ENCODE data around the gene PPIE. TPM values are rescaled to one million over a fixed set of nuclear protein-coding genes. Genes with fewer than 3 reads are reported as not detected.

PPIE gene
- total RNA-seq, 1 experiment from 2014 or later = 36.3 TPM

DNA sequence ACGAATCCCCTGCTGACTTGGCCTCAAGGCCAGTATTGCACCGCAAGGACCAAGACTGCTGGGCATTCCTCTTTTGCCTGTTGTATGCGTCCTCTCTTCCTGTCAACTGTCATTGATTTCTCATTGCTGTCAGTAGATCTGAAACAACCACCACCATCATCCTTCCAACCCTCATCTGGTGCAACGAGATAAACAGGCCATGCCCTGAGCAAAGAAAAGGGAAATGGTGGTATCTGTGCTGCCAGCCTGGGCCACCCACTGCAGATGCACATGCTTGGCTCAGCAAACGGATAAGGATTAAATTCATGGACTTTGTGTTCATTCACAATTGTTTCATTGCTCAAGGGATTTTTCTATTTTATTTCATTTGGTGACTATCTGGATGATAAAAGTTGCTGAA is 18.8 kb downstream of the PPIE start:
- Histone ChIP-seq H3K79me1 (ENCODE audit: insufficient read depth, low read depth, low read length, poor library complexity, severe bottlenecking) (no peaks in the 10 kb centered on the region), H2BK12ac (ENCODE audit: insufficient read length, low read depth, low read length) (no peak overlapping the region), H3K18ac (ENCODE audit: insufficient read length, low read depth, low read length) (no peak overlapping the region), H2AFZ (ENCODE audit: low read length) (no peak overlapping the region), H3K23ac (ENCODE audit: insufficient read length, low read depth, low read length) (no peak overlapping the region), H2AK5ac (ENCODE audit: insufficient read length, low read length) (no peak overlapping the region), H3K4ac (ENCODE audit: low read depth, low read length) (no peak overlapping the region), H3K27ac (ENCODE audit: insufficient read length, low read depth, low read length) (no peak overlapping the region), H2BK120ac (ENCODE audit: low read depth, low read length, poor library complexity, severe bottlenecking) (no peak overlapping the region), H4K20me1 (ENCODE audit: control insufficient read depth, insufficient read depth, insufficient read length) (no peaks in the 10 kb centered on the region), H4K91ac (ENCODE audit: insufficient read length, low read depth, low read length) (no peak overlapping the region), H2BK15ac (ENCODE audit: low read depth, low read length) (no peak overlapping the region), H4K8ac (replicated peaks; ENCODE audit: insufficient read length, low read depth, low read length) (no peak overlapping the region), H2BK20ac (ENCODE audit: low read depth, low read length, poor library complexity, severe bottlenecking) (no peak overlapping the region), H3K4me2 (ENCODE audit: insufficient read depth, insufficient read length, low read length) (no peak overlapping the region), H3T11ph (ENCODE audit: low read length) (no peak overlapping the region), H2BK5ac (ENCODE audit: insufficient read length, low read length) (no peak overlapping the region), H3K56ac (ENCODE audit: insufficient read length, low read depth, low read length) (no peak overlapping the region), H3K9ac (ENCODE audit: extremely low read depth, insufficient read length, low read length) (no peak overlapping the region), H3K9me3 (ENCODE audit: control insufficient read depth, low read depth, low read length) (peaks cover 5% of the 10 kb centered on the region), H3K14ac (ENCODE audit: insufficient read depth, low read length) (no peak overlapping the region), H3K23me2 (ENCODE audit: insufficient read length, low read depth, low read length, poor library complexity, severe bottlenecking) (no peaks in the 10 kb centered on the region), H4K5ac (ENCODE audit: insufficient read length, low read depth, low read length) (no peak overlapping the region), H3K79me2 (ENCODE audit: insufficient read depth, low read length) (no peaks in the 10 kb centered on the region), H3K27me3 (ENCODE audit: insufficient read depth, low read length) (no peaks in the 10 kb centered on the region), H3K4me1 (ENCODE audit: insufficient read depth, low read length) (no peaks in the 10 kb centered on the region)
- DNase-seq = no peak
- Mint-ChIP-seq H3K27me3 (ENCODE audit: low read depth) (peaks cover 5% of the 10 kb centered on the region), H3K9me3 (peaks cover 7 to 8% of the 10 kb centered on the region in 2 experiments; a peak in 4 of 5 replicates), H3K4me3 (no peak overlapping the region), H3K4me1 (no peaks in the 10 kb centered on the region), H3K36me3 (ENCODE audit: insufficient read depth in 1 of 3, low read depth in 3 of 3) (peaks cover 17 to 65% (median 35%) of the 10 kb centered on the region in 3 experiments), H3K27ac (no peak overlapping the region)
- no peak for TF ChIP-seq CTCF (conservative IDR thresholded peaks at IDR 0.05)
- no CpG with 5 or more reads among the region's 5 CpGs for WGBS (ENCODE audit: extremely low coverage, insufficient read length, low lambda C conversion rate)
